Gastroesophageal sphincter (tissue), 4 donors: ENCODE measurements around the gene PLS3. TPM values are rescaled to one million over a fixed set of nuclear protein-coding genes. Genes with fewer than 3 reads are reported as not detected.

Experiments used
- ATAC-seq: fragments of 150-250 bp; one replicate; pipeline ENCODE4 v1.9.1; 2016; ENCODE audit warnings: mild to moderate bottlenecking, moderate library complexity
- H3K27ac ChIP-seq, 4 donors: fragments of 200-600 bp; sonication (generic) in 3 of 4; 1 replicate in 3 of 4; 2 replicates in 1 of 4; pipeline ENCODE4 v1.5.1; 2016 to 2019
- H3K27me3 ChIP-seq: fragments of 200-600 bp; sonication (generic); one replicate; pipeline ENCODE4 v1.5.1; 2019
- H3K36me3 ChIP-seq, 2 donors: fragments of 200-600 bp; sonication (generic); one replicate each; pipeline ENCODE4 v1.5.1; 2019; ENCODE audit warnings: control low read depth in 1 of 2
- H3K4me1 ChIP-seq, 3 donors: fragments of 200-600 bp; sonication (generic); 1 replicate in 2 of 3; 2 replicates in 1 of 3; pipeline ENCODE4 v1.5.1; 2016 to 2019; ENCODE audit warnings: control low read depth in 2 of 3
- H3K4me3 ChIP-seq, 2 donors: fragments of 200-600 bp; sonication (generic); one replicate each; pipeline ENCODE4 v1.5.1; 2019; ENCODE audit warnings: mild to moderate bottlenecking in 1 of 2, moderate library complexity in 1 of 2
- H3K9me3 ChIP-seq, 3 donors: fragments of 200-600 bp; sonication (generic); one replicate each; pipeline ENCODE4 v1.5.1; 2017 to 2019; ENCODE audit warnings: control low read depth in 2 of 3
- CTCF ChIP-seq, 4 experiments: fragments of 200-600 bp in 2 of 4; fragments of 450-650 bp in 2 of 4; sonication (generic) in 1 of 4; IDR thresholded peaks; one replicate each; pipeline ENCODE4 v1.5.1; 2017 to 2019; ENCODE audit warnings: antibody characterized with exemption in 4 of 4, mild to moderate bottlenecking in 2 of 4, moderate library complexity in 2 of 4
- EP300 ChIP-seq: sonication (generic); formaldehyde crosslinking; IDR thresholded peaks from one replicate; pipeline ENCODE4 v1.6.1; 2017; ENCODE audit warnings: antibody characterized with exemption, mild to moderate bottlenecking
- POLR2A ChIP-seq, 2 donors: fragments of 450-650 bp; IDR thresholded peaks; one replicate each; pipeline ENCODE4 v1.6.1; 2017; ENCODE audit warnings: antibody characterized with exemption in 2 of 2, mild to moderate bottlenecking in 2 of 2, moderate library complexity in 1 of 2
- POLR2AphosphoS5 ChIP-seq: sonication (generic); formaldehyde crosslinking; IDR thresholded peaks from one replicate; pipeline ENCODE4 v1.6.1; 2017; ENCODE audit warnings: antibody characterized with exemption
- WGBS, 2 donors: methylation state at CpG; one replicate each; pipeline ENCODE4 v1.1.5; 2018; ENCODE audit warnings: low coverage in 1 of 2; 5-methylcytosine and 5-hydroxymethylcytosine counted together
- total RNA-seq, 4 donors: library from RNA; depleted of rRNA; stranded (reverse); fragments of >200 nt; gene quantifications; one replicate each; pipeline ENCODE4 v1.1.0, GENCODE V29; 2016

PLS3 gene
- total RNA-seq, 4 donors from 2014 or later = 83.5 to 134 (median 114) TPM

GRCh38 chrX:115649461-115650063, 88.6 kb downstream of the PLS3 start:
- no peak for ATAC-seq
- peak overlapping the region in 2 of 4 donors; percentile 38 to 49 for H3K27ac ChIP-seq

DNA sequence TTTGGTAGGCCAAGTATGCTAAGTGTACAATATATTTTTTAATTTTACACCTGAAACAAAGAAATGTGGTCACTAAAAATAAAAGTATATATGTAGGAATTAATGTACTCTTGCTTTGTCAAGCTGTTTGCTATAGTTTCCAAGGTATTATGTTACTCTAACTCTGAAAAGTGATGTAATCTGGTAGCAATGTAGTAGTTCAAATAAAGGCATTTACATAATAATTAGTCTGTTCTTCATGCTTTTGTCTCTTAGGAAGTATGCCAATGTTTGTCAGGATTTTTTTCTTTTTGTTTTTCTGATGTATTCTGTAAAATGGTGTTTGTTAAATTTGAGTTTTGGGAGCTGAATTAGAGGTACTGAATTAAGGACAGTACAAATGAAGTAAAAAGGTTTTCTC, 89.5 kb downstream of the PLS3 start:
- no peaks in the 10 kb centered on the region for H3K27me3 ChIP-seq
- peak overlapping the region in 1 of 4 donors; percentile 6 for H3K27ac ChIP-seq
- ATAC-seq = no peak
- H3K36me3 ChIP-seq = peaks cover 0 to 36% of the 10 kb centered on the region in 2 donors
- peaks cover 0 to 21% (median 0%) of the 10 kb centered on the region in 3 donors for H3K4me1 ChIP-seq
- TF ChIP-seq EP300 (no peak), CTCF (IDR thresholded peaks at IDR 0.05) (no peak), POLR2A (IDR thresholded peaks at IDR 0.05) (no peak), POLR2AphosphoS5 (no peak)
- H3K4me3 ChIP-seq = no peak overlapping the region
- no peaks in the 10 kb centered on the region for H3K9me3 ChIP-seq

More at GRCh38 chrX:115649461-115650063, 88.6 kb downstream of the PLS3 start:
- TF ChIP-seq CTCF (IDR thresholded peaks at IDR 0.05) (no peak), EP300 (no peak), POLR2A (IDR thresholded peaks at IDR 0.05) (no peak), POLR2AphosphoS5 (no peak)
- peaks cover 0 to 36% of the 10 kb centered on the region in 2 donors for H3K36me3 ChIP-seq
- H3K27me3 ChIP-seq = no peaks in the 10 kb centered on the region
- H3K4me1 ChIP-seq = peaks cover 0 to 21% (median 0%) of the 10 kb centered on the region in 3 donors
- WGBS, 2 donors = 31 to 46% methylated on average over 4 to 5 of the region's 5 CpGs
- no peak overlapping the region for H3K4me3 ChIP-seq
- H3K9me3 ChIP-seq = no peaks in the 10 kb centered on the region

DNA sequence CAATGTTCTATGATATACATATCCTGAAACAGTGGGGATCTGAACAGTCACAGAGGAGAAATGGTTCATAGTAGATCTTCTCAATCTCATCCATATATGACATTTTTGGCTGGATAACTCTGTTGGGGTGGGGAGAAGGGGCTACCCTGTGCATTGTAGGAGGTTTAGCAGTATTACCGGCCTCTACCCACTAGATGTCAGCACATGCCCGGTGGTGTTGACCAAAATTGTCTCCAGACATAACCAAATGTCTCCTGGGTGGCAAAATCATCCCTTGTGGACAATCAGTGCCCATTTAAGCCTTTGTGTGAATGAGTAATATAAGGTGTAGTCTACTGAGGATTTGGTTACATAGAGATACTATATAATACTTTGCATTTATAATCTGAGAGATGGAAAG, 89.9 kb downstream of the PLS3 start:
- Histone ChIP-seq H3K36me3 (peaks cover 0 to 36% of the 10 kb centered on the region in 2 donors), H3K27me3 (no peaks in the 10 kb centered on the region), H3K4me1 (peaks cover 0 to 21% (median 0%) of the 10 kb centered on the region in 3 donors), H3K27ac (peak overlapping the region in 1 of 4 donors; percentile 6), H3K4me3 (no peak overlapping the region), H3K9me3 (no peaks in the 10 kb centered on the region)
- TF ChIP-seq EP300 (no peak), CTCF (IDR thresholded peaks at IDR 0.05) (peak in 3 of 4 experiments; percentile 43 to 77 (median 46))
- WGBS, 2 donors = 11% methylated on average over 2 of the region's 2 CpGs; no CpG with 5 or more reads in 1 of the 2 donors
- ATAC-seq = peak; percentile 41

- Histone ChIP-seq H3K27ac (no peak overlapping the region), H3K27me3 (no peaks in the 10 kb centered on the region), H3K4me1 (peaks cover 0 to 21% (median 0%) of the 10 kb centered on the region in 3 donors), H3K4me3 (no peak overlapping the region), H3K36me3 (peaks cover 0 to 23% of the 10 kb centered on the region in 2 donors), H3K9me3 (no peaks in the 10 kb centered on the region)
- 92% methylated on average over 4 of the region's 5 CpGs; no CpG with 5 or more reads in 1 of the 2 donors for WGBS, 2 donors
- TF ChIP-seq POLR2AphosphoS5 (no peak), CTCF (IDR thresholded peaks at IDR 0.05) (no peak), POLR2A (IDR thresholded peaks at IDR 0.05) (no peak), EP300 (no peak)
- no peak for ATAC-seq
These were observed 91.2 kb downstream of the PLS3 start for GRCh38 chrX:115652221-115652620.

DNA sequence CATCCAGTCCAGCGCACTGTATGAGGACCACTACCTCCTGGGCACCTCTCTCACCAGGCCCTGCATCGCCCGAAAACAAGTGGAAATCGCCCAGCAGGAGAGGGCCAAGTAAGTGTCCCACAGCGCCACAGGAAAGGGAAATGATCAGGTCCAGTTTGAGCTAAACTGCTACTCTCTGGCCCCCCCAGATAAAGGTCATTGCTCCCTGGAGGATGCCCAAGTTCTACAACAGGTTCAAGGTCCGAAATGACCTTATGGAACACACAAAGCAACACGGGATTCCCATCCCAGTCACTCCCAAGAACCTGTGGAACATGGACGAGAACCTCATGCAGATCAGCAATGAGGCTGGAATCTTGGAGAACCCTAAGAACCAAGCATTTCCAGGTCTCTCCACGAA, 104.1 kb downstream of the PLS3 start:
- WGBS, 2 donors = 90% methylated on average over 2 of the region's 9 CpGs; no CpG with 5 or more reads in 1 of the 2 donors
- H3K27me3 ChIP-seq = no peaks in the 10 kb centered on the region
- H3K27ac ChIP-seq = no peak overlapping the region
- no peak for TF ChIP-seq POLR2AphosphoS5
- TF ChIP-seq POLR2A (IDR thresholded peaks at IDR 0.05) = no peak
- TF ChIP-seq EP300 = no peak
- H3K9me3 ChIP-seq = no peaks in the 10 kb centered on the region
- no peak overlapping the region for H3K4me3 ChIP-seq
- no peaks in the 10 kb centered on the region for H3K4me1 ChIP-seq
- no peaks in the 10 kb centered on the region for H3K36me3 ChIP-seq
- no peak for ATAC-seq
